GM10266 (cell line): ENCODE measurements around the gene IPMK.

Source experiments
- DNase-seq: peaks from one replicate; pipeline ENCODE4 v3.0.0; 2012; ENCODE audit errors: extremely low spot score
- CTCF ChIP-seq: IDR thresholded peaks from 2 replicates; pipeline ENCODE4 v1.5.1; 2012; ENCODE audit warnings: mild to moderate bottlenecking, low read depth; ENCODE audit not compliant: control insufficient read depth, insufficient read depth; ENCODE audit errors: missing control alignments

The IPMK gene

GRCh38 chr10:58189269-58189668 lies 78.4 kb downstream of the IPMK start:
- no peak for DNase-seq

GRCh38 chr10:58184120-58184670 lies 83.5 kb downstream of the IPMK start:
- no peak for TF ChIP-seq CTCF
- no peak for DNase-seq

More at GRCh38 chr10:58189269-58189668, 78.4 kb downstream of the IPMK start:
- TF ChIP-seq CTCF: no peak

GRCh38 chr10:58180666-58181065 lies 87.0 kb downstream of the IPMK start:
- TF ChIP-seq CTCF: no peak
- no peak for DNase-seq

GRCh38 chr10:58179238-58179637 lies 88.5 kb downstream of the IPMK start:
- no peak for DNase-seq
- no peak for TF ChIP-seq CTCF

- DNase-seq: no peak
- no peak for TF ChIP-seq CTCF
Measured at GRCh38 chr10:58178811-58179210, 88.9 kb downstream of the IPMK start.

GRCh38 chr10:58177362-58177947 lies 90.2 kb downstream of the IPMK start:
- TF ChIP-seq CTCF: peak; percentile 56
- peak; percentile 20 for DNase-seq
